HG03280 (cell line): ENCODE measurements around the gene LILRB3.
"Not testable (repeated sequence)": the region's sequence is repeated elsewhere in the genome, so short reads cannot be mapped to it uniquely, and the experiment has no call there.

ENCODE experiments used
- ATAC-seq: cut with Tn5 transposase; IDR thresholded peaks from one replicate; pipeline ENCODE4 v1.9.1; 2021; ENCODE audit warnings: mild to moderate bottlenecking, moderate library complexity; ENCODE audit not compliant: unreplicated experiment

Gene LILRB3

GRCh38 chr19:54211235-54211634, 11.6 kb downstream of the LILRB3 start:
- no peak for ATAC-seq

GRCh38 chr19:54209811-54210494, 12.9 kb downstream of the LILRB3 start:
- no peak for ATAC-seq

- ATAC-seq, result no peak
Measured at GRCh38 chr19:54209058-54209810, 13.6 kb downstream of the LILRB3 start.

- no peak for ATAC-seq
Measured at GRCh38 chr19:54208784-54209057, 14.1 kb downstream of the LILRB3 start.

GRCh38 chr19:54207983-54208783, 14.6 kb downstream of the LILRB3 start:
- no peak for ATAC-seq

- no peak for ATAC-seq
Measured at GRCh38 chr19:54207676-54207982, 15.2 kb downstream of the LILRB3 start.

GRCh38 chr19:54207193-54207592, 15.6 kb downstream of the LILRB3 start:
- not testable (repeated sequence) for ATAC-seq

GRCh38 chr19:54206831-54207177, 16.0 kb downstream of the LILRB3 start:
- no peak for ATAC-seq

- no peak for ATAC-seq
Measured at GRCh38 chr19:54206030-54206830, 16.6 kb downstream of the LILRB3 start.

- ATAC-seq, result no peak
Measured at GRCh38 chr19:54204767-54205468, 17.9 kb downstream of the LILRB3 start.

GRCh38 chr19:54203151-54203611, 19.6 kb downstream of the LILRB3 start:
- no peak for ATAC-seq

GRCh38 chr19:54201980-54202379, 20.8 kb downstream of the LILRB3 start:
- ATAC-seq, result no peak

- ATAC-seq, result no peak
Measured at GRCh38 chr19:54201172-54201701, 21.6 kb downstream of the LILRB3 start.

- ATAC-seq, result no peak
Measured at GRCh38 chr19:54199401-54199800, 23.4 kb downstream of the LILRB3 start.

GRCh38 chr19:54197121-54197520, 25.7 kb downstream of the LILRB3 start:
- ATAC-seq, result no peak

GRCh38 chr19:54196536-54196935, 26.3 kb downstream of the LILRB3 start:
- ATAC-seq, result no peak

GRCh38 chr19:54194463-54194862, 28.3 kb downstream of the LILRB3 start:
- ATAC-seq, result not testable (repeated sequence)

GRCh38 chr19:54193011-54193410, 29.8 kb downstream of the LILRB3 start:
- no peak for ATAC-seq

- ATAC-seq, result no peak
Measured at GRCh38 chr19:54191811-54192453, 30.9 kb downstream of the LILRB3 start.
